ENCODE measurements around the gene CAV3.

CAV3 gene

DNA sequence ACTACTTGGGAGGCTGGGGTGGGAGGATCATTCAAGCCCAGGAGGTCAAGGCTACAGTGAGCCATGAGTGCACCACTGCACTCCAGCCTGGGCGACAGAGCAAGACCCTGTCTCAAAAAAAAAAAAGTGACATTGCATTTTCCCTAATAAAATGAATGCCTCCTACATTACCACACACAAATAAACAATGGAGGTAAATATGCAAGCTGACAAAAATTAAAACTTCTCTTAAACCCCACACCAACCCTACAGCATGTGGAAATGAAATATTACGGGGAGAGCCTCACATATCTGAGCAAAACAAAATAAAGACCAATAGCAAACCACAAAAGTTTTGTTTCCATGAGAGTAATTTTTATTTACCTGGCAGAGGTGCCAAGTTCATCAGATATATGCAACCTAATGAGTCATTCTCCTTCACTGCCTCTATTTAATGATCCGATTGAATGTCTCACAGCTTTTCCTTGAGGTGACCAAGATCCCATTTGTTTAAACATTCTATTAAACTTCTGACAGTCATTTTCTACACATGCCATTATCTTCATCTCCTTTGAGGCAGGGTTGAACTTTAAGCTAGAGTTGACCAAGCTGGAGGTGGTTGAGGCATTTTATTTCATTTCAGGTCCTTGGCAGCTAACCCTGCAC is 9.4 kb upstream of the CAV3 start:
- H3K9me3 Mint-ChIP-seq = no peaks in the 10 kb centered on the region

DNA sequence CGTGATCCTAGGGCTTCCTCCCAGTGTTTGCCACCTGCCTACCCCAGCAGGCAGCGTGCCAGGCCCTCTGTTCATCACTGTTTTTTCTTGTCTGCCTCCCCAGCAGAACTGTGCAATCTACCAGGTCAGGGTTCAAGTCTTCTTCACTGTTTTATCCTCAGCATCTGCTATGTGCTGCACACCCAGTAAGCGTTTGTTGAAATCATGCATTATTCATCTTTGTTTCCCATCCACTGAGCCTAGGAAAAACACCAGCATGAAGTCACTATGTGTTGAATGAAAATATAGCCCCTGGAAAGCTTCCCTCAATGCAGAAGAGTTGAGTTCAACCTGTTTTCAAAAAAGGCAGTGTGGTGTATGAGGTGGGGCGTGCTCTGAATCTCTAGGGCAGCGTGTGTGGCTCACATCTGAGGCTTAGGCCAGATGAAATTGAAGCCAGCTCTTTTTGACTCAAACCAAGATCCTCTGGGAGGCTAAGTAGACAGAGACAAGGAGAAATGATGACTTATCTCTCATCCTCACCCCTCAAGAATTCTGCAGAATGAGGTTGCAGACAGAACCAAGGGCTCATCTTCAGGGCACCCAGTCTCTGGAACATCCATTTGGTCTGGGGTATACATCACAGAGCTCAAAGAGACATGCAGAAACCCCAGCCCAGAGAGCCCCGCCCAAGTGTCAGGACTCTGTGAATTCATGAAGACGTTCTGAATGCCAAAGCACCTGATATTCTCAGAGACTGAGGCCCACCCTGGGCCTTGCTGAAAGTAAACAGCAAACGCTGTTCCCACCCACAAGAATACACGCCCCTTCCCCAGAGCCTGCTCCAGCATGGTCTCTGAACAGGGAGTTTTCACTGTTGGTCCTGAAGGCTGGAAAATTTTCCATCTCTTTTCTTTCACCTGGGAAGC is 5.7 kb upstream of the CAV3 start:
- Mint-ChIP-seq H3K27ac (no peak overlapping the region), H3K9me3 (no peaks in the 10 kb centered on the region), H3K4me3 (no peak overlapping the region), H3K27me3 (no peaks in the 10 kb centered on the region), H3K36me3 (ENCODE audit: low read depth) (no peaks in the 10 kb centered on the region), H3K4me1 (ENCODE audit: low read depth) (no peaks in the 10 kb centered on the region)
- intact Hi-C loops (cut with micrococcal nuclease) = no loop called here

More for the DNA sequence above, 9.4 kb upstream of the CAV3 start:
- Mint-ChIP-seq H3K36me3 (ENCODE audit: low read depth) (no peaks in the 10 kb centered on the region), H3K27ac (no peak overlapping the region), H3K4me1 (ENCODE audit: low read depth) (no peaks in the 10 kb centered on the region), H3K4me3 (no peak overlapping the region), H3K27me3 (no peaks in the 10 kb centered on the region)
- intact Hi-C loops (cut with micrococcal nuclease) = no loop called here

DNA sequence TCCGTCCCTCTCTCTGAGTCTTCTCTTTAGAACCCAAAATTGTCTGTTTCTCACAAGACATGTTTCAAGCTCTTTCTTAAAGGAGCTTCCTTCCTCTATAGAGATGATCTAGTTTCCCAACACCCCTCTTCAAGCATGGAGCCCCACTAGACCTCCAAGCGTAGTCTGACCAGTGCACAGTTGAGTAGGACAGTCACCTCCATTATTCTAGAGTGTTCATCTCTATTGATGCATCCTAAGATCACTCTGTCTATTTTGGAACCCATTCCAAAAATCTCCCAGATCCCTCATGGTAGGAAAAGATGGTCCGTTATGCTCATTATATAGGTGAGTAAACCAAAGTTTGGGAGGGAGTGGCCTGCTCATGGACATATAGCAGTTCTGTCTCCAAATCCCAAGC is 4.1 kb upstream of the CAV3 start:
- Mint-ChIP-seq H3K4me1 (ENCODE audit: low read depth) (no peaks in the 10 kb centered on the region), H3K36me3 (ENCODE audit: low read depth) (no peaks in the 10 kb centered on the region), H3K27ac (no peak overlapping the region), H3K4me3 (no peak overlapping the region), H3K9me3 (no peaks in the 10 kb centered on the region), H3K27me3 (no peaks in the 10 kb centered on the region)
- intact Hi-C loops (cut with micrococcal nuclease) = no loop called here

DNA sequence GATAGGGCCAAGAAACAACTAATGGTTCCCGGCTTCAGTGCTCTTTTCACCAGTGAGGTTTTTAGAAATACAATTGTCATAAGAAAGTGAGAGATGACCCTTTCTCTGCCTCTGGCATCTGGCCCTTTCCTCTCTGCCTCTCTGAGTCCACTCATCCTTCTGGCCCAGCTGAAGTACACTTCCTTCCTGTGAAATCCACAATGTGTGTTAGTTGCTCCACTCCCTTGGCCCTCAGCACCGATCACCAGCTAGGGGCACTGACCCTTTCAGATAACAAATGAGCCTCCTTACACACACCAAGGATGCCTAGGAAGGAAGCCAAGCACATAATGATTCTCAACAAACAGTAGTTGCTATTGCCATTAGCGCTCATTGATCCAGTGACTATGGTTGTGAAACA is 2.9 kb upstream of the CAV3 start:
- Mint-ChIP-seq H3K4me1 (ENCODE audit: low read depth) (no peaks in the 10 kb centered on the region), H3K27ac (no peak overlapping the region), H3K27me3 (no peaks in the 10 kb centered on the region), H3K9me3 (no peaks in the 10 kb centered on the region), H3K4me3 (no peak overlapping the region), H3K36me3 (ENCODE audit: low read depth) (no peaks in the 10 kb centered on the region)
- intact Hi-C loops (cut with micrococcal nuclease) = no loop called here

DNA sequence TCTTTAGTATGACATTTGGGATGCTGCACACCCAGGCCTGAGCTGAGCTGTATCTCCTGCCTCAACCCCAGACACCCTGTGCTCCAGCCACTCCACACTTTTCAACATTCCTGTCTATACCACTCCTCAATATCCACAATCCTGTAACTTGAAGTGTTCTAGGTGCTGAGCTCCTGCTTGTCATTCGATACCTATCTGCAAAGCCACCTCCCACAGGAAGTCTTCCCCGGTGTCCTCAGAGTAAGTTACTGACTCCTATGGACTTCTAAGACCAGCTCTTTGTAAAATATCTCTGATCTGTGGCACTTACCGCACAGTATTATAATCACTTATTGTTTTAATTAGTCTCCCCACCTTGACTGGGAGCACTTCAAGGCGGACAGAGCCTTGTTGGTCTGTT is 1.2 kb upstream of the CAV3 start:
- H3K27ac Mint-ChIP-seq = no peak overlapping the region
- H3K36me3 Mint-ChIP-seq (ENCODE audit: low read depth) = no peaks in the 10 kb centered on the region
- no peaks in the 10 kb centered on the region for H3K9me3 Mint-ChIP-seq
- intact Hi-C loops (cut with micrococcal nuclease) = no loop called here
- H3K4me3 Mint-ChIP-seq = no peak overlapping the region
- no peaks in the 10 kb centered on the region for H3K4me1 Mint-ChIP-seq (ENCODE audit: low read depth)
- no peaks in the 10 kb centered on the region for H3K27me3 Mint-ChIP-seq

GRCh38 chr3:8734137-8734878 is 706 bp downstream of the CAV3 start:
- no peak overlapping the region for H3K27ac Mint-ChIP-seq
- H3K36me3 Mint-ChIP-seq (ENCODE audit: low read depth) = no peaks in the 10 kb centered on the region
- H3K27me3 Mint-ChIP-seq = no peaks in the 10 kb centered on the region
- intact Hi-C loops (cut with micrococcal nuclease) = no loop called here
- H3K4me3 Mint-ChIP-seq = no peak overlapping the region
- H3K9me3 Mint-ChIP-seq = no peaks in the 10 kb centered on the region
- H3K4me1 Mint-ChIP-seq (ENCODE audit: low read depth) = no peaks in the 10 kb centered on the region

DNA sequence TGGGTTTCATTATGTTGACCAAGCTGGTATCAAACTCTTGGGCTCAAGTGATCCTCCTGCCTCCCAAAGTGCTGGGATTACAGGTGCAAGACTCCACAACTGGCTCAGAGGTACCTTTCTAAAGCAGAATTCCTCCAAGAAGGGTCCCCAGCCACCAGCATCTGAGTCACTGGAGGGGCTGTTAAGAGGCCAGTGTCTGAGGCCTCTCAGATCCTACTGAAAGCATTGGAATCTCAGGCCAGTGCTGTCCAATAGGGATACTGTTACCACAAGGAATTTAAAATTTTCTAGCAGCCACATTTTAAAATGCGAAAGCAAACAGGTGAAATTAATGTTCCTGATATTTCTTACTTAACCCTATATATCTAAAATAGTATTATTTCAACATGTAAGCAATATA is 1.3 kb downstream of the CAV3 start:
- no peak overlapping the region for H3K4me3 Mint-ChIP-seq
- intact Hi-C loops (cut with micrococcal nuclease) = no loop called here
- H3K27ac Mint-ChIP-seq = no peak overlapping the region
- no peaks in the 10 kb centered on the region for H3K36me3 Mint-ChIP-seq (ENCODE audit: low read depth)
- no peaks in the 10 kb centered on the region for H3K9me3 Mint-ChIP-seq
- H3K4me1 Mint-ChIP-seq (ENCODE audit: low read depth) = no peaks in the 10 kb centered on the region
- no peaks in the 10 kb centered on the region for H3K27me3 Mint-ChIP-seq

DNA sequence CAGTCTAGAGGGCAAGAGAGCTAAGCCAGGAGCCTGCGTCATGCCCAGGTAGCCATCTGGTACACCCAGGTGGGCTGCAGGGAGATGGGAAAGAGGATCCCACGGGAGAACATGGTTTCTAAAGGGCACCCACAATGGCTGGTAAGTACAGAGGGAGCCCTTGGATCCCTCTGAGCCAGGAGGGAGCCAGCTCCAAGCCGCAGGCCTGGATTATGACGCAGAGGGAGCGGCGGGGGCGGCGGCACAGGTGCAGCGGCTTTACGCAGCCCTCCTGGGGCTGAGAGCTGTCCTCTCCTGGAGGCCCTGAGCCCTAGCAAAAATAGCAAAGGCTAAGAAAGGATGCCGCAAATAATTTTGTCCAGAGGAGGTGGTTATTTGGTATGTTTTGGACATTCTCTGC is 2.8 kb downstream of the CAV3 start:
- Mint-ChIP-seq H3K27ac (no peak overlapping the region), H3K27me3 (no peaks in the 10 kb centered on the region), H3K4me3 (no peak overlapping the region), H3K9me3 (no peaks in the 10 kb centered on the region), H3K36me3 (ENCODE audit: low read depth) (no peaks in the 10 kb centered on the region), H3K4me1 (ENCODE audit: low read depth) (no peaks in the 10 kb centered on the region)
- intact Hi-C loops (cut with micrococcal nuclease) = no loop called here

DNA sequence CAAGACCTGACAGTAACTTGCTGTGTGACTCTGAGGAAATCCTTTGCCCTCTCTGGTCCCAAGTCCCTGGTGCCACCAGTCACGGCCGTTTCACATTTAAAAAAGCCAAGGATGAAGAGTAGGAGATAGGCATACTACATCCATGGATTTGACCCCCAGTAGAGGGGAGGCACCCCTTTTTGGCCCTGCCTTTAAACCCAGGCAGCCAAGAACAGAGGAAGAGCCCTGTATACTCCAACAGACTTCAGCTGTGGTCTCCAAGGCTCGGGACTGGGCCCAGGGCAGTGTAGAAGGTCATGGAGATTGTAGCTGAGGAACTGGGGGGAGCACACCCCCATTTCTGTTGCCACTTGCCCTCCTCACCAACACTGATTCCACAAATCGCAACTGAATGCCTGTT is 3.7 kb downstream of the CAV3 start:
- Mint-ChIP-seq H3K4me1 (ENCODE audit: low read depth) (no peaks in the 10 kb centered on the region), H3K4me3 (no peak overlapping the region), H3K9me3 (no peaks in the 10 kb centered on the region)

GRCh38 chr3:8737823-8738222 is 4.2 kb downstream of the CAV3 start:
- no peaks in the 10 kb centered on the region for H3K9me3 Mint-ChIP-seq

More for the DNA sequence above, 3.7 kb downstream of the CAV3 start:
- Mint-ChIP-seq H3K36me3 (ENCODE audit: low read depth) (no peaks in the 10 kb centered on the region), H3K27ac (no peak overlapping the region), H3K27me3 (peaks cover 6% of the 10 kb centered on the region)
- intact Hi-C loops (cut with micrococcal nuclease) = no loop called here

DNA sequence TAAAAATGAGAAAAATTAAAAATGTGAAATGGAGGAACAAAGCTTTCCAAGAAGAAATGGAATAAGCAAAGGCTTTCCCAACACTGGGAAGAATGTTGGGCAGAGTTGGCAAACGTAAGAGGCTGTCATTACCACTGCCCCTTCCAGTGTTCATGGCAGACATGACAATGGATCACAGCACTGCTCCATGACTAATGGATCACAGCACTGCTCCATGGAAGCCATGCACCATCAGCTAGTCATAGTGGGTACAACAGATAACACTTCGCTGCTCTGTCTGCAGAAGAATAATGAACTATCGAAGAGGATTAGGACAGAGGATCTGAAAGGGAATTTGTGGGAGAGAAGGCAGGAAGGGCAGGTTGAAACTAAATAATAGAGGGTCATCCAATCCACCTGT is 5.0 kb downstream of the CAV3 start:
- Mint-ChIP-seq H3K4me1 (ENCODE audit: low read depth) (peaks cover 5% of the 10 kb centered on the region), H3K36me3 (ENCODE audit: low read depth) (no peaks in the 10 kb centered on the region), H3K27ac (no peak overlapping the region), H3K9me3 (no peaks in the 10 kb centered on the region), H3K4me3 (no peak overlapping the region), H3K27me3 (peaks cover 6% of the 10 kb centered on the region)
- intact Hi-C loops (cut with micrococcal nuclease) = no loop called here

More at GRCh38 chr3:8737823-8738222, 4.2 kb downstream of the CAV3 start:
- peaks cover 6% of the 10 kb centered on the region for H3K27me3 Mint-ChIP-seq
- no peaks in the 10 kb centered on the region for H3K4me1 Mint-ChIP-seq (ENCODE audit: low read depth)
- H3K27ac Mint-ChIP-seq = no peak overlapping the region
- no peak overlapping the region for H3K4me3 Mint-ChIP-seq
- no peaks in the 10 kb centered on the region for H3K36me3 Mint-ChIP-seq (ENCODE audit: low read depth)
- intact Hi-C loops (cut with micrococcal nuclease) = no loop called here

DNA sequence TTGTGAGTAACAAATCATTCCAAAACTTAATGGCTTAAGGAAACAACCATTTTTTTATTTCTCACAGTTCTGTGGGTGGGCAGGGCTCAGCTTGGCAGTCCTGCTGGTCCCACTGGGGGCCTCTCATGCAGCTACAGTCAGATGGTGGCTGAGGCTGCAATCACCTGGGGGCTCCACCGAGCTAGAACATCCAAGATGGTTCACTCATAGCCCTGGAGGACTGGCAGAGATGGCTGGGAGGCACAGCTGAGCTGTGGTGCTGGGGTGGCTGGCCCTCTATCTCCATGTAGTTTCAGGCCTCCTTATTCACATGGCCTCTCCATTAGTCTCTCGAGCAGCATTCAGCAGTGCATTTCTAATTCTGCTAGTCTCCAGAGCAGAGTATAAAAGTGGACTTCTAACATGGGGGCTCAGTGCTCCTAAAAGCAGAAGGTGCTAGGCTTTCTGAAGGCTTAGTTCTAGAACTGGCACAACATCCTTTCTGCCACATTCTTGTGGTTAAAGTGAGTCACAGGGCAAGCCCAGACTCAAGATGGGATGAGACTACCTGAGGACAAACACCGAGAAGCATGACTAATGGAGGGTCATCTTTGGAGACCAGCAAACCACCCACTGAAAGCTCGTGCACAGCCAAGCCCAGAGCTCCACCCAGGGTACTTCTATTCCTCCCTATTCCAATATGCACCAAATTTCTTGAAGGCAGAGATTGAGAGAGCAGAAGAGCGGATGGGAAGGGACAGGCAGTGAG is 6.3 kb downstream of the CAV3 start:
- no peaks in the 10 kb centered on the region for H3K9me3 Mint-ChIP-seq
- no peak overlapping the region for H3K4me3 Mint-ChIP-seq
- no peak overlapping the region for H3K27ac Mint-ChIP-seq
- peaks cover 6% of the 10 kb centered on the region for H3K27me3 Mint-ChIP-seq
- intact Hi-C loops (cut with micrococcal nuclease) = no loop called here
- H3K4me1 Mint-ChIP-seq (ENCODE audit: low read depth) = peaks cover 5% of the 10 kb centered on the region
- no peaks in the 10 kb centered on the region for H3K36me3 Mint-ChIP-seq (ENCODE audit: low read depth)

GRCh38 chr3:8741581-8742261 is 8.1 kb downstream of the CAV3 start:
- Mint-ChIP-seq H3K36me3 (ENCODE audit: low read depth) (no peaks in the 10 kb centered on the region), H3K4me1 (ENCODE audit: low read depth) (peaks cover 5% of the 10 kb centered on the region), H3K27me3 (peaks cover 6% of the 10 kb centered on the region), H3K27ac (no peak overlapping the region), H3K9me3 (no peaks in the 10 kb centered on the region), H3K4me3 (no peak overlapping the region)
- intact Hi-C loops (cut with micrococcal nuclease) = no loop called here

Data from dendritic cell treated with granulocyte-macrophage colony-stimulating factor and Interleukin-4, amounts not matched to agents 40 ng/mL and 50 ng/mL, for 4 days (primary cell).